KMS-11 (cell line): ENCODE data around the gene GLI3.

Experiments used
- H2AFZ ChIP-seq: fragments of 200-600 bp; sonication (generic); 2 replicates; pipeline ENCODE4 v1.6.1; 2016; ENCODE audit warnings: antibody characterized with exemption, mixed run types, low read depth
- H3K27ac ChIP-seq: fragments of 200-600 bp; sonication (generic); 2 replicates; pipeline ENCODE4 v1.6.1; 2016; ENCODE audit warnings: mild to moderate bottlenecking, mixed run types
- H3K27me3 ChIP-seq: fragments of 200-600 bp; sonication (generic); 2 replicates; pipeline ENCODE4 v1.6.1; 2017; ENCODE audit warnings: mild to moderate bottlenecking, low read depth, mixed run types, moderate library complexity; ENCODE audit not compliant: insufficient read depth
- H3K36me3 ChIP-seq: fragments of 200-600 bp; sonication (generic); 2 replicates; pipeline ENCODE4 v1.6.1; 2017; ENCODE audit warnings: mild to moderate bottlenecking, mixed run types; ENCODE audit not compliant: insufficient read depth
- H3K4me1 ChIP-seq: fragments of 200-600 bp; sonication (generic); 2 replicates; pipeline ENCODE4 v1.6.1; 2016; ENCODE audit warnings: mild to moderate bottlenecking, low read depth, mixed run types; ENCODE audit not compliant: poor library complexity, severe bottlenecking
- H3K4me2 ChIP-seq: fragments of 200-600 bp; sonication (generic); 2 replicates; pipeline ENCODE4 v1.7.0; 2016; ENCODE audit warnings: mild to moderate bottlenecking, mixed run types
- H3K4me3 ChIP-seq: fragments of 200-600 bp; sonication (generic); IDR thresholded peaks from 2 replicates; pipeline ENCODE4 v1.6.1; 2017; ENCODE audit warnings: low read depth, low read length, mixed read lengths; ENCODE audit not compliant: insufficient read depth
- H3K79me2 ChIP-seq: fragments of 200-600 bp; sonication (generic); 2 replicates; pipeline ENCODE4 v1.6.1; 2016; ENCODE audit warnings: low read depth, mixed run types; ENCODE audit not compliant: insufficient read depth
- H3K9ac ChIP-seq: fragments of 200-600 bp; sonication (generic); 2 replicates; pipeline ENCODE4 v1.6.1; 2016; ENCODE audit warnings: mild to moderate bottlenecking, mixed run types
- H4K20me1 ChIP-seq: fragments of 200-600 bp; sonication (generic); 2 replicates; pipeline ENCODE4 v1.6.1; 2016; ENCODE audit warnings: mild to moderate bottlenecking, mixed run types; ENCODE audit not compliant: insufficient read depth
- TF ChIP-seq, protein P1 (sequence below): fragments of 200-600 bp; sonication (generic); conservative IDR thresholded peaks from 2 replicates; pipeline ENCODE4 v1.6.1; 2017; ENCODE audit warnings: low read depth, mild to moderate bottlenecking, antibody characterized with exemption, low read length, moderate library complexity, mixed read lengths

Gene GLI3

GRCh38 chr7:42083284-42083683 lies 153.7 kb downstream of the GLI3 start:
- Histone ChIP-seq H3K4me2 (no peak overlapping the region), H3K36me3 (no peaks in the 10 kb centered on the region), H3K27ac (no peak overlapping the region), H3K27me3 (no peaks in the 10 kb centered on the region), H4K20me1 (no peaks in the 10 kb centered on the region), H2AFZ (no peak overlapping the region), H3K9ac (no peak overlapping the region), H3K79me2 (no peaks in the 10 kb centered on the region), H3K4me1 (no peaks in the 10 kb centered on the region), H3K4me3 (no peak overlapping the region)
- TF ChIP-seq, protein P1, sequence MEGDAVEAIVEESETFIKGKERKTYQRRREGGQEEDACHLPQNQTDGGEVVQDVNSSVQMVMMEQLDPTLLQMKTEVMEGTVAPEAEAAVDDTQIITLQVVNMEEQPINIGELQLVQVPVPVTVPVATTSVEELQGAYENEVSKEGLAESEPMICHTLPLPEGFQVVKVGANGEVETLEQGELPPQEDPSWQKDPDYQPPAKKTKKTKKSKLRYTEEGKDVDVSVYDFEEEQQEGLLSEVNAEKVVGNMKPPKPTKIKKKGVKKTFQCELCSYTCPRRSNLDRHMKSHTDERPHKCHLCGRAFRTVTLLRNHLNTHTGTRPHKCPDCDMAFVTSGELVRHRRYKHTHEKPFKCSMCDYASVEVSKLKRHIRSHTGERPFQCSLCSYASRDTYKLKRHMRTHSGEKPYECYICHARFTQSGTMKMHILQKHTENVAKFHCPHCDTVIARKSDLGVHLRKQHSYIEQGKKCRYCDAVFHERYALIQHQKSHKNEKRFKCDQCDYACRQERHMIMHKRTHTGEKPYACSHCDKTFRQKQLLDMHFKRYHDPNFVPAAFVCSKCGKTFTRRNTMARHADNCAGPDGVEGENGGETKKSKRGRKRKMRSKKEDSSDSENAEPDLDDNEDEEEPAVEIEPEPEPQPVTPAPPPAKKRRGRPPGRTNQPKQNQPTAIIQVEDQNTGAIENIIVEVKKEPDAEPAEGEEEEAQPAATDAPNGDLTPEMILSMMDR, result no peak

- Histone ChIP-seq H3K36me3 (no peaks in the 10 kb centered on the region), H3K4me2 (no peak overlapping the region), H3K9ac (no peak overlapping the region), H3K27ac (no peak overlapping the region), H2AFZ (no peak overlapping the region), H4K20me1 (no peaks in the 10 kb centered on the region), H3K4me1 (no peaks in the 10 kb centered on the region), H3K27me3 (no peaks in the 10 kb centered on the region), H3K4me3 (no peak overlapping the region), H3K79me2 (no peaks in the 10 kb centered on the region)
- TF ChIP-seq, protein P1, result no peak
These were observed 154.9 kb downstream of the GLI3 start for GRCh38 chr7:42082144-42082543.

DNA sequence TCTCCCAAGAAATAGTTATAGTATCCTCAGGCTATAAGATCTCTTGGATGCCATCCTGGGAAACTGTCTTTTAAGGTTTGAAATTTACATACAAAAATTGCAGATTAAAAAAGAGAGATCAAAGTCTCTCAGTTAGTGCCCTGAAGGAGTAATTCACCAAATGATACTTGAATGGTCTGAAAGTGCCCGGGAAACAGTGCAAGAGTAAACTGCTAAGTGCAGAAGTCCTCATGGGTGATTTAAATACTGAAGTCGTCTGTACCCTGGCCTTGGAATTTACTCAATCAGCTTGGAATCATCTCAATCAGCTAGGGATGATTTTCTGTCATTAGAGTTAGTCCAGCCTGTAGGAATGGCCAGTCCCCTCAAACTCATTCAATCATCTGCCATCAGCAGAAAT lies 155.3 kb downstream of the GLI3 start:
- Histone ChIP-seq H3K4me2 (no peak overlapping the region), H3K36me3 (no peaks in the 10 kb centered on the region), H3K4me3 (no peak overlapping the region), H2AFZ (no peak overlapping the region), H4K20me1 (no peaks in the 10 kb centered on the region), H3K9ac (no peak overlapping the region), H3K79me2 (no peaks in the 10 kb centered on the region), H3K27ac (no peak overlapping the region), H3K4me1 (no peaks in the 10 kb centered on the region), H3K27me3 (no peaks in the 10 kb centered on the region)
- TF ChIP-seq, protein P1, result no peak

DNA sequence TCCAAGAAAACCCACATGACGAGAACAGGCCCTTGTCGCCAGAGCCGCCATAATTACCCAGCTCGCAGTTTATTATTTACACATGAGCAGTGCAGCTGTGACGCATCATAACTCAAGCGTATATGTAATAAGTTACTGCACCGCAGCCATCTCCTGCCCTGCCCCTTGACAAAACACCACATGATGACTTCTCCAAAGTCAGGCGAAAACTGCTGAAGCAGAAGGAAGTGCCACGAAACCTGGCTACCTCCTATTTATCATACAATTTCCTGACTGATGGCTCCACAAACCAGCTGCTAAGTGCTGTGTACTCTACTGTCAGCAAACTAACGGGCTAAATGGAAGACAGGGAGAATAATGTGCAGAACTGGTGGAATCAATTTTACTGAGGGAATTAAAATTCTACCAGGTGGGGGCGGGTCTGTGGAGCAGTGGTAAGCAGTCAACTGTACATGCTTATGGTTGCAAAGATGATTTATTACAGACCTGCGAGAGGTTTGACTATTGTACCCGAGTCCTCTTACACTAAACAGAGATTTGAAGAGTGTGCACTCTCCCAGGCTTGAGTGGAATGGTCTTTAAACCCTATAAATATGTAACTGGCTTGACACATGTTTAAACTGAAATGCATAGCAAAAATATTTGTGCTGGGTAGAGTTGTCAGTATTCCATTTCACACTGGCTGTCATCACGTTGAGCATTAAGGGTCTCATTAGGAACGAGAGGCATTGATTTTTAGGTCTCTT lies 156.0 kb downstream of the GLI3 start:
- no peaks in the 10 kb centered on the region for H3K36me3 ChIP-seq
- H4K20me1 ChIP-seq, result no peaks in the 10 kb centered on the region
- TF ChIP-seq, protein P1, result no peak
- no peaks in the 10 kb centered on the region for H3K4me1 ChIP-seq
- H3K9ac ChIP-seq, result no peak overlapping the region
- no peak overlapping the region for H3K4me2 ChIP-seq
- no peak overlapping the region for H2AFZ ChIP-seq
- H3K27me3 ChIP-seq, result no peaks in the 10 kb centered on the region
- no peak overlapping the region for H3K4me3 ChIP-seq
- H3K79me2 ChIP-seq, result no peaks in the 10 kb centered on the region
- no peak overlapping the region for H3K27ac ChIP-seq
